H1 (cell line): ENCODE data around the gene IL13RA1. TPM values are rescaled to one million over a fixed set of nuclear protein-coding genes. Genes with fewer than 3 reads are reported as not detected.

Experiments
- CTCF ChIA-PET: fragments of 300-600 bp; sonication (Branson Sonifier 250); formaldehyde crosslinking; loops from one replicate; lab custom pipeline; 2021; ENCODE audit not compliant: partially characterized antibody; lab: Charles Lee
- POLR2A ChIA-PET: fragments of 300-600 bp; sonication (Branson Sonifier 250); formaldehyde crosslinking; loops from one replicate; lab custom pipeline; 2021; ENCODE audit warnings: inconsistent platforms; ENCODE audit not compliant: partially characterized antibody; lab: Charles Lee
- DNase-seq, 2 experiments: peaks; one replicate each; pipeline versions ENCODE4 v3.0.0 to v3.0.0-alpha.2; 2010 to 2022; ENCODE audit warnings: low spot score in 2 of 2, low read depth in 1 of 2, mixed read lengths in 1 of 2
- FAIRE-seq: peaks from 2 replicates; lab custom pipeline; 2011; peaks lifted over from hg19 to GRCh38; lab: Jason Lieb, UNC
- H2AFZ ChIP-seq: 2 replicates; pipeline ENCODE4 v1.8.1; 2012; ENCODE audit warnings: low read length, inconsistent platforms
- H2AK5ac ChIP-seq: 2 replicates; pipeline ENCODE4 v1.6.1; 2013; ENCODE audit warnings: low read depth, low read length
- H2BK120ac ChIP-seq: replicated peaks from 2 replicates; pipeline ENCODE3; 2013; ENCODE audit warnings: low read depth, low read length, inconsistent platforms
- H2BK12ac ChIP-seq: 2 replicates; pipeline ENCODE4 v1.6.1; 2013; ENCODE audit warnings: low read depth, low read length
- H2BK15ac ChIP-seq: 2 replicates; pipeline ENCODE4 v1.6.1; 2013; ENCODE audit warnings: low read length
- H2BK20ac ChIP-seq: 2 replicates; pipeline ENCODE4 v1.6.1; 2013; ENCODE audit warnings: low read length
- H2BK5ac ChIP-seq: 2 replicates; pipeline ENCODE4 v1.6.1; 2013; ENCODE audit warnings: low read depth, low read length
- H3K14ac ChIP-seq: 2 replicates; pipeline ENCODE4 v1.6.1; 2013; ENCODE audit warnings: inconsistent platforms; ENCODE audit not compliant: insufficient read length
- H3K18ac ChIP-seq: 2 replicates; pipeline ENCODE4 v1.6.1; 2013; ENCODE audit warnings: low read length; ENCODE audit errors: extremely low read depth
- H3K23ac ChIP-seq: 2 replicates; pipeline ENCODE4 v1.6.1; 2013; ENCODE audit warnings: inconsistent platforms; ENCODE audit not compliant: insufficient read length
- H3K23me2 ChIP-seq: 2 replicates; pipeline ENCODE4 v1.6.1; 2013; ENCODE audit warnings: low read depth, low read length
- H3K27ac ChIP-seq: 2 replicates; pipeline ENCODE4 v1.6.1; 2011; ENCODE audit warnings: low read depth, low read length, inconsistent platforms
- H3K27me3 ChIP-seq, 4 experiments: replicated peaks in 1 of 4; 1 replicate in 1 of 4; 2 replicates in 3 of 4; pipeline versions ENCODE4 v1.6.1 to v1.8.1; 2011 to 2013; ENCODE audit warnings: low read length in 3 of 4, mild to moderate bottlenecking in 3 of 4, inconsistent platforms in 2 of 4, mixed read lengths in 2 of 4, moderate library complexity in 1 of 4; ENCODE audit not compliant: control insufficient read depth in 3 of 4, insufficient read depth in 3 of 4; ENCODE audit errors: extremely low read depth in 1 of 4
- H3K36me3 ChIP-seq, 4 experiments: 2 replicates each; pipeline versions ENCODE4 v1.6.1 to v1.8.1; 2011 to 2013; ENCODE audit warnings: mild to moderate bottlenecking in 4 of 4, low read length in 3 of 4, moderate library complexity in 2 of 4, control low read depth in 1 of 4, inconsistent platforms in 1 of 4; ENCODE audit not compliant: insufficient read depth in 4 of 4, control insufficient read depth in 2 of 4
- H3K4ac ChIP-seq: replicated peaks from 2 replicates; pipeline ENCODE3; 2013; ENCODE audit warnings: low read length, low read depth, mixed read lengths, inconsistent platforms; ENCODE audit not compliant: insufficient read length
- H3K4me1 ChIP-seq, 4 experiments: replicated peaks in 1 of 4; 1 replicate in 1 of 4; 2 replicates in 3 of 4; pipeline versions ENCODE4 v1.6.1 to v1.8.1; 2011 to 2013; ENCODE audit warnings: low read length in 3 of 4, inconsistent platforms in 2 of 4, mixed read lengths in 1 of 4; ENCODE audit not compliant: insufficient read depth in 4 of 4, control insufficient read depth in 3 of 4
- H3K4me2 ChIP-seq, 2 experiments: 2 replicates each; pipeline versions ENCODE4 v1.6.1 to v1.8.1; 2011 to 2013; ENCODE audit warnings: low read depth in 2 of 2, low read length in 2 of 2, control low read depth in 1 of 2, inconsistent platforms in 1 of 2, mild to moderate bottlenecking in 1 of 2; ENCODE audit not compliant: insufficient read depth in 1 of 2
- H3K4me3 ChIP-seq, 4 experiments: fragments of 200-600, 300-600 bp in 1 of 4; sonication (generic), shearing (Covaris generic), sonication (Bioruptor Twin) in 1 of 4; 2 replicates each; pipeline versions ENCODE4 v1.5.1 to v1.8.1; 2011 to 2016; ENCODE audit warnings: low read length in 4 of 4, low read depth in 3 of 4, control low read depth in 2 of 4, inconsistent platforms in 2 of 4, mild to moderate bottlenecking in 2 of 4, mixed read lengths in 1 of 4, moderate library complexity in 1 of 4; ENCODE audit not compliant: insufficient read depth in 2 of 4; ENCODE audit errors: extremely low read depth in 1 of 4
- H3K56ac ChIP-seq: replicated peaks from 2 replicates; pipeline ENCODE3; 2013; ENCODE audit warnings: low read depth, mild to moderate bottlenecking, mixed read lengths, low read length, inconsistent platforms; ENCODE audit not compliant: insufficient read length
- H3K79me1 ChIP-seq: 2 replicates; pipeline ENCODE4 v1.6.1; 2013; ENCODE audit warnings: low read depth, low read length, control low read depth
- H3K79me2 ChIP-seq, 2 experiments: 2 replicates each; pipeline versions ENCODE4 v1.6.1 to v1.8.1; 2012 to 2013; ENCODE audit warnings: low read length in 2 of 2, mild to moderate bottlenecking in 2 of 2, inconsistent platforms in 1 of 2; ENCODE audit not compliant: insufficient read depth in 2 of 2, control insufficient read depth in 1 of 2
- H3K9ac ChIP-seq, 4 experiments: replicated peaks in 1 of 4; 1 replicate in 1 of 4; 2 replicates in 3 of 4; pipeline versions ENCODE4 v1.6.1 to v1.8.1; 2011 to 2013; ENCODE audit warnings: low read depth in 3 of 4, low read length in 3 of 4, control low read depth in 2 of 4, mild to moderate bottlenecking in 2 of 4, moderate library complexity in 2 of 4, inconsistent platforms in 1 of 4; ENCODE audit errors: extremely low read depth in 1 of 4
- H3K9me3 ChIP-seq, 2 experiments: 2 replicates each; pipeline versions ENCODE4 v1.6.1 to v1.8.1; 2012 to 2013; ENCODE audit warnings: mild to moderate bottlenecking in 2 of 2, moderate library complexity in 2 of 2, control low read depth in 1 of 2, inconsistent platforms in 1 of 2, low read depth in 1 of 2, low read length in 1 of 2, mixed read lengths in 1 of 2; ENCODE audit not compliant: insufficient read depth in 2 of 2
- H4K20me1 ChIP-seq, 2 experiments: replicated peaks in 1 of 2; 2 replicates each; pipeline versions ENCODE3 to v1.8.1; 2011 to 2013; ENCODE audit warnings: inconsistent platforms in 2 of 2, low read length in 2 of 2, mild to moderate bottlenecking in 1 of 2; ENCODE audit not compliant: insufficient read depth in 2 of 2, control insufficient read depth in 1 of 2
- H4K5ac ChIP-seq: 2 replicates; pipeline ENCODE4 v1.6.1; 2013; ENCODE audit warnings: low read length, low read depth, mixed read lengths, inconsistent platforms; ENCODE audit not compliant: insufficient read length
- H4K8ac ChIP-seq: 2 replicates; pipeline ENCODE4 v1.8.0; 2013; ENCODE audit warnings: mild to moderate bottlenecking, moderate library complexity, low read length, inconsistent platforms; ENCODE audit not compliant: insufficient read depth; ENCODE audit errors: extremely low read depth
- H4K91ac ChIP-seq: replicated peaks from 2 replicates; pipeline ENCODE3; 2013; ENCODE audit warnings: low read length, mixed read lengths, inconsistent platforms; ENCODE audit not compliant: insufficient read length
- BRCA1 ChIP-seq: IDR thresholded peaks from 2 replicates; pipeline ENCODE4 v1.6.1; 2012; ENCODE audit warnings: low read depth, low read length, improper control_type of control experiment
- CHD1 ChIP-seq: IDR thresholded peaks from 2 replicates; pipeline ENCODE4 v1.6.1; 2012; ENCODE audit warnings: low read depth, low read length, improper control_type of control experiment
- E2F6 ChIP-seq: IDR thresholded peaks from 2 replicates; pipeline ENCODE4 v1.6.1; 2012; ENCODE audit warnings: inconsistent platforms
- FOSL1 ChIP-seq: IDR thresholded peaks from 2 replicates; pipeline ENCODE4 v1.6.1; 2011; ENCODE audit warnings: mild to moderate bottlenecking, low read depth, low read length, moderate library complexity; ENCODE audit not compliant: insufficient read depth
- JUN ChIP-seq: IDR thresholded peaks from 2 replicates; pipeline ENCODE4 v1.6.1; 2011; ENCODE audit warnings: low read depth, mild to moderate bottlenecking, improper control_type of control experiment, low read length
- JUND ChIP-seq: IDR thresholded peaks from 2 replicates; pipeline ENCODE4 v1.6.1; 2011; ENCODE audit warnings: mild to moderate bottlenecking, improper control_type of control experiment, low read length
- MAX ChIP-seq: IDR thresholded peaks from 2 replicates; pipeline ENCODE4 v1.6.1; 2012; ENCODE audit warnings: inconsistent platforms
- NANOG ChIP-seq: IDR thresholded peaks from 2 replicates; pipeline ENCODE4 v1.6.1; 2011; ENCODE audit warnings: low read length, low read depth, mild to moderate bottlenecking, inconsistent platforms; ENCODE audit not compliant: insufficient read depth, poor library complexity, severe bottlenecking
- RAD21 ChIP-seq, 2 experiments: IDR thresholded peaks in 1 of 2; conservative IDR thresholded peaks in 1 of 2; 2 replicates each; pipeline ENCODE4 v1.6.1; 2011; ENCODE audit warnings: low read depth in 2 of 2, low read length in 2 of 2, improper control_type of control experiment in 1 of 2, inconsistent platforms in 1 of 2, mild to moderate bottlenecking in 1 of 2, moderate library complexity in 1 of 2
- RFX5 ChIP-seq: IDR thresholded peaks from 2 replicates; pipeline ENCODE4 v1.6.1; 2011; ENCODE audit warnings: low read depth, low read length, improper control_type of control experiment, borderline replicate concordance
- SAP30 ChIP-seq: fragments of 300-600 bp; sonication (generic); IDR thresholded peaks from 2 replicates; pipeline ENCODE4 v1.7.1; 2012; ENCODE audit warnings: low read length, moderate library complexity, mild to moderate bottlenecking, inconsistent platforms; ENCODE audit not compliant: insufficient read depth, insufficient replicate concordance
- SIX5 ChIP-seq: IDR thresholded peaks from 2 replicates; pipeline ENCODE4 v1.6.1; 2011; ENCODE audit warnings: mild to moderate bottlenecking, low read depth, low read length
- SP2 ChIP-seq: IDR thresholded peaks from 2 replicates; pipeline ENCODE4 v1.6.1; 2012; ENCODE audit warnings: mild to moderate bottlenecking, low read length, inconsistent platforms
- TAF7 ChIP-seq: optimal IDR thresholded peaks from 2 replicates; pipeline ENCODE3; 2011; ENCODE audit warnings: low read depth, mild to moderate bottlenecking, inconsistent platforms, low read length, moderate library complexity, borderline replicate concordance
- WGBS, 2 experiments: shearing (Covaris generic) in 1 of 2; methylation state at CpG; one replicate each; pipeline versions ENCODE4 v1.1.6 to v1.1.7; 2013 to 2015; ENCODE audit warnings: low lambda C conversion rate in 2 of 2, mixed read lengths in 2 of 2, inconsistent platforms in 1 of 2, low coverage in 1 of 2, missing lambda C conversion rate in 1 of 2; ENCODE audit not compliant: insufficient replicate concordance in 2 of 2, insufficient coverage in 1 of 2, insufficient read length in 1 of 2; ENCODE audit errors: extremely low coverage in 1 of 2, missing lambda C conversion rate in 1 of 2; 5-methylcytosine and 5-hydroxymethylcytosine counted together
- polyA plus RNA-seq, 7 experiments: library from polyadenylated mRNA; depleted of rRNA in 3 of 7; stranded (reverse) in 5 of 7; unstranded in 2 of 7; fragments of >200 nt in 5 of 7; fragments of 200-250 nt in 2 of 7; gene quantifications; 1 replicate in 5 of 7; 2 replicates in 1 of 7; 4 replicates in 1 of 7; pipeline versions ENCODE4 v1.2.1 to v1.2.3, GENCODE V29; 2011 to 2013; ENCODE audit warnings: missing spikeins in 2 of 7, mixed read lengths in 2 of 7
- total RNA-seq: library from RNA; stranded (reverse); fragmentation: NEBNext Ultra II Directional; extraction: Animal tissue kit (Norgen Biotek cat#: 25700); gene quantifications from 2 replicates; pipeline ENCODE4 v1.2.1, GENCODE V29; 2021

The IL13RA1 gene
- total and polyA plus RNA-seq, 2 of the 8 experiments (the other 6 are each of a cell fraction or from before 2014, with no cell fraction given), result 3.3 to 9.4 TPM

- 89% methylated on average over 3 of the region's 4 CpGs; no CpG with 5 or more reads in 1 of the 2 experiments for WGBS, 2 experiments
- no peak overlapping the region for H3K4ac ChIP-seq
- H4K20me1 ChIP-seq, result no peaks in the 10 kb centered on the region
- no peak overlapping the region for H2BK15ac ChIP-seq
- H2BK5ac ChIP-seq, result no peak overlapping the region
- no peaks in the 10 kb centered on the region for H3K79me1 ChIP-seq
- H2AK5ac ChIP-seq, result no peak overlapping the region
- no peak overlapping the region for H4K8ac ChIP-seq
- no peak overlapping the region for H3K4me2 ChIP-seq
- H4K91ac ChIP-seq, result no peak overlapping the region
- FAIRE-seq, result no peak
- H3K56ac ChIP-seq, result no peak overlapping the region
- H2BK20ac ChIP-seq, result no peak overlapping the region
- H3K27me3 ChIP-seq, result no peaks in the 10 kb centered on the region
- no peak overlapping the region for H3K27ac ChIP-seq
- no peaks in the 10 kb centered on the region for H3K4me1 ChIP-seq
- no peaks in the 10 kb centered on the region for H3K36me3 ChIP-seq
- H2BK12ac ChIP-seq, result no peak overlapping the region
- H2BK120ac ChIP-seq, result no peak overlapping the region
- DNase-seq, result no peak
- H3K23me2 ChIP-seq, result no peaks in the 10 kb centered on the region
- CTCF ChIA-PET, result no interaction called here
- no peak overlapping the region for H3K18ac ChIP-seq
- H3K9me3 ChIP-seq, result no peaks in the 10 kb centered on the region
- no peak overlapping the region for H3K14ac ChIP-seq
- H3K23ac ChIP-seq, result no peak overlapping the region
- no peak overlapping the region for H3K4me3 ChIP-seq
- H3K9ac ChIP-seq, result no peak overlapping the region
- no peak overlapping the region for H4K5ac ChIP-seq
- no peaks in the 10 kb centered on the region for H3K79me2 ChIP-seq
- no peak overlapping the region for H2AFZ ChIP-seq
- POLR2A ChIA-PET, result no interaction called here
- TF ChIP-seq FOSL1, result no peak
- TF ChIP-seq BRCA1, result no peak
- TF ChIP-seq JUND, result no peak
- no peak for TF ChIP-seq E2F6
- no peak for TF ChIP-seq MAX
- TF ChIP-seq RAD21 (IDR thresholded peaks at IDR 0.05 in 1 of 2, conservative IDR thresholded peaks at IDR 0.05 in 1 of 2; ENCODE audit: low read depth in 2 of 2, low read length in 2 of 2), result no peak
- no peak for TF ChIP-seq SAP30
- no peak for TF ChIP-seq RFX5
- TF ChIP-seq SIX5, result no peak
- no peak for TF ChIP-seq CHD1
- TF ChIP-seq SP2, result no peak
- no peak for TF ChIP-seq JUN
- no peak for TF ChIP-seq TAF7
- no peak for TF ChIP-seq NANOG
Measured at GRCh38 chrX:118755633-118756032, 28.2 kb downstream of the IL13RA1 start.
